ENCODE measurements around the gene ZBP1.
A peak's percentile ranks its signal among the peaks of the same experiment; 100 is the strongest.

ZBP1 gene

GRCh38 chr20:57616143-57616951, 3.9 kb downstream of the ZBP1 start:
- no peak for DNase-seq

DNA sequence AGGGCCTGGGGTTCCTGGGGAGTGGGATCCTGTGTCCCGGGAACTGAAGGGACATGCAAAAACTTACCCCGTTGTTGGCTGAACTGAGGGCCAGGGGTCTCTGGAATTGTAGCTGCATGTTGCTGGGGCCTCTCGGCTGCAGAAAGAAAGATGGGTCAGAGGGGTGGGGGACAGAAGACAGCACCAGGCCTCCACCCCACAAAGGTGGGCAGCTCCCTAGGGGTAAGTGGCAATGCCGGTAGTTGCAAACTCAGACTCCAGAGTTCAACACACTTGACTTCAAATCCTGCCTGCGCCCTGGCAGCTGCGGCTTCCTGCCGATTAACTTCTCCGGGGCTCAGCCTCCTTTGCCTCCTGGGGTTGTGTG, 4.8 kb downstream of the ZBP1 start:
- no peak for DNase-seq

DNA sequence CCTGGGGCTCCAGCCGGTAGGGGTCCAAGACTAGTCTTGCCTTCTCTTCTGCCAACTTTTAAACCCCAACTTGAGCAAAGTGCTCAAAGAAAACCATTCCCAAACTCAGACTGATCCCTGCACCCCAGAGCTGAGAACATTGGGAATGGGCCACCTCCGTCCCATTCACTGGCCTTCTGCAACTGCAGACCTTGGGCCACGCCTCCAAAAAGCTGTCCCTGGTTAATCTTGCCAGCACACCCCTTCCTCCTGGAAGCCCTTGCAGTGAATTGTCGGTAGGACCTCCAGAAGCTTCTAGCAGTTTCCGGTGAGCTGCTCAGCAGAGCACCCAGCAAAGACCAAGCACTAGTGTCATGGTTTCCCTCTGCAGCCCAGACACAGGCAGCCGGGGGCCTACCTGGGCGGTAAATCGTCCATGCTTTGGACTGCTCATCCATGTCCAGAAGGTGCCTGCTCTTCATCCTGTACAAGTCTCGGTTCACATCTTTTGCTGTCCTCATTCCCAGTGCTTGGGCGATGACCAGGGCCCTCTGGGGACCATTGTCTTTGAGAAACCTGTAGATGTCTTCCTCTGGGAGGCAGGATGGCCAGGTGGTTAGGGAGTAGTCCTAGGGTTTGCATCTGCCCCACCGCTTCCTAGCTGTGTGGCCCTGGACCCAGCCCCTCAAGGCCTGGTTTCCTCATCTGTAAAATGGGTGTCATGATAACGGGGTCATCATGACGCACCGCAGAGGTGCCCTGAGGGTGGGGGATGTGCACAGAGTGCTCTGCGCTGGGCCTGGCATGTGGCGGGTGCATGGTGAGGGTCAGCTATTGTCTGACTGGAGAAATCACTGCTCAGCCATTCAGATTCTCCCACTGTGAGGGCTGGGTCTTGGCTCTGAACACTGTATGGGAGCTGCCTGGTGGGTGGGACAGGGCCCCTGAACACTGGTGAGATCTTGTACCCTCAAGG, 5.5 kb downstream of the ZBP1 start:
- DNase-seq = no peak

- no peak for DNase-seq
Measured at GRCh38 chr20:57613481-57613921, 6.7 kb downstream of the ZBP1 start.

DNA sequence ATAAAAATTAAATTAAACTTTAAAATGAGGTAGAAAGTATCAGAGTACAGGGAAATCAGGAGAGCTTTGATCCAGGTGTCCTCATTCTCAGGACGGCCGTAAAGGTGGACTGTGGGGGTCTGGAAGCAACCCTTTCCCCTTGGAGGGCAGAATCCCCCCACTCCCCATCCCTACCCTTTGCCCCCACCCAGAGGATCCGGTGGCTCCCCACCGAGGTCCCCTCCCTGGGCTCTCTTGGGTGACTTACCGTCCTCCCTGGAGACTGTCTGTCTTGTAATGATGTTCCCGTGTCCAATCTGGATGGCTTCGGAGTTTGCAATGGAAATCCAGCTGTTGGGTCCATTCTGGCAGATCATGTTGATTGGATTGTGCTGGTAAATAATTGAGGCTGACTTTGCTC, 7.3 kb downstream of the ZBP1 start:
- DNase-seq = no peak

DNA sequence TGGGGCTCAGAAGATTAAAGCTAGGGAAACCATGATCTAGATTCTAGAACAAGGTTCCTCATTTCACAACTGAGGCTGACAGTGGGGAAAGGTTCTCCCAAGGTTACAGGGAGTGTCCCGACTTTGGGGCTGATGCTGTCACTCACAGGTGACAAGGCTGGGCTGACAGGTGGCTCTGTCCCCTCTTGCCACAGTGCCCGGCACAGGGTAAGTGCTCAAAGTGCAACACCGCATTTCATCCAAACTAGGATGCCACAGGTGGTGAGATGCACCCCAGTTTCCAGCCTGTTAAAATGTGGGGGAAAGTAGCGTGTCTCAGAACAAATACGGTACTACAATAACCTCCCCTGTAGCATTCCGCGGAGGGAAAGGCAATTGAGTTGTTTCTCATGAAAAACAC, 7.8 kb downstream of the ZBP1 start:
- DNase-seq = no peak

DNA sequence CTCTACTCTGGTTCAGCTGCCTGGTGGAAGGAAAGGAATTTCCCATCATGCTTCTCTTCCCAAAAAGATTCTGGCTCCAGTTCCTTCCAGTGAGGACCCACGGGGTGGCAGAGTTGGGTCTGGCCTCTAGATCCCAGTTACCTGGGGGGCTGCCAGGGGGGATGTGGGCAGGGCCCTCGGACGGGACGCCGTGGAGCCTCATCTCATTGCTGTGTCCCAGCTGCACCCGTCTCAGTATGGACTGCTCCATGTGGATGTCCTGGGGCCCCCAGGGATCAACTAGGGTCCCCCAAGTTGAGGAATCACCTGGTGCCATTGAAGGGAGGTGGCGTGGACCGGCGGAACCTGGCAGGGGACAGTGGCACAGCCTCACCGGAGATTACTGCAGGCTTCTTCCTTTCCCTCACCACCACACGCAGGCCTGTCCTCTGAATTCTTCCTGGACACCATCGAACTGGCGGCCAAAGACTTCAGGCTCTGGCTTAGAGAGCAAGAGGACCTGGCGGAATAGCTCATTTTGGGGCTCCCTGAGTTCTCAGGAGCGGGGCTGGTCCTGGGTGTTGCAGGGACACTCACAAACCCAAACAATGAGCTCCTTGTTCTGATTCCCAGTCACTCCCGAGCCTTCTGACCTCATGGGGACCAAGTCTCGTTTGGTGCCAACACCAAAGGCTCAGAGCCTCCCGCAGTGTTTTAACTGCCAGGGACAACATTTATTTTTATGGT, 8.5 kb downstream of the ZBP1 start:
- no peak for DNase-seq

DNA sequence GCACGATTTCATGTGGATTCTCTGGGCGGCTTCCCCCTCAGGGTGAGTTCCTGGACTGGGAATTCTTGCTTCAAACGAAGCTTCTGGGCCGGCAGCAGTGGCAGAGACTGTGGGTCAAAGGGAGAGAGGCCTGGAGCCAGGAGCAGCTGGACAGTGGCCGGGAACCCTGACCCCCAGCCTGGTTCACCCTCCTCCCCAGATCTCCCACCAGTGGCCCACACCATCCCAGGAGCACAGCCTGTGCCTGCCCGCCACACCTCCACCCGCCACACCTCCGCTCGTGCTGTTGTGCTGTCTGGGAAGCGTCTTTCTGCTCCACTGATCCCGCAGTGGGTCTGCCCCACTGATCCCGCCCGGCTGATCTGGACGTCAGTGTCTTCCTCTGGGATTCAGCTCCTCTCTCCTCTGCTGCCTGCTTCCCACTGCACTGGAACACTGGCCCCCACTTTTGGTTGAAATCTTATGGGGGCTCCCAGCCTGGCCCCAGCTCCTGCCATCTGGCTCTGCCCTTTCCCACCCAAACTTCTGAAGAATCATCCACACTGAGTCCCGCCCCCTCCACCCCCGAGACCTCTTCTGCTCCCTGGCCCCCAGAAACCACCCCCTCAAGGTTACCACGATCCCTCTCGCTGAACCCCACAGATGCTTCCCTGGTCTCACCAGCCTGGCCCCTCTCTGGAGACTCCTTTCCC, 9.8 kb downstream of the ZBP1 start:
- no peak for DNase-seq

DNA sequence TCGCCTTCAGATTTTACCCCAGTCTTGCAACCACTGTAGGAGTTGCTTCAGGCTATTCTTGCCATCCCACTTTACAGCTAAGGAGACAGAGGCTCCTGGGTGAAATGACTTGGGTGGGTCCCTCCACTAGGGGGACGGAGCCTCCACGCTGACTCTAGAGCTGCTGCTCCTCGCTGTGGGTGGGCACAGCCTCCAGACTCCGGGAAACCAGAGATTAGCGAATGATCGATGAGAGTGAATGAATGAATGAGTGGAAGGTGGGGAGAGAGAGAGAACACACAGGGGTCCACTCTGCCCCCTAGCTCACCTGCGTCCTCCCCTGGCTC, 10.4 kb downstream of the ZBP1 start:
- no peak for DNase-seq

DNA sequence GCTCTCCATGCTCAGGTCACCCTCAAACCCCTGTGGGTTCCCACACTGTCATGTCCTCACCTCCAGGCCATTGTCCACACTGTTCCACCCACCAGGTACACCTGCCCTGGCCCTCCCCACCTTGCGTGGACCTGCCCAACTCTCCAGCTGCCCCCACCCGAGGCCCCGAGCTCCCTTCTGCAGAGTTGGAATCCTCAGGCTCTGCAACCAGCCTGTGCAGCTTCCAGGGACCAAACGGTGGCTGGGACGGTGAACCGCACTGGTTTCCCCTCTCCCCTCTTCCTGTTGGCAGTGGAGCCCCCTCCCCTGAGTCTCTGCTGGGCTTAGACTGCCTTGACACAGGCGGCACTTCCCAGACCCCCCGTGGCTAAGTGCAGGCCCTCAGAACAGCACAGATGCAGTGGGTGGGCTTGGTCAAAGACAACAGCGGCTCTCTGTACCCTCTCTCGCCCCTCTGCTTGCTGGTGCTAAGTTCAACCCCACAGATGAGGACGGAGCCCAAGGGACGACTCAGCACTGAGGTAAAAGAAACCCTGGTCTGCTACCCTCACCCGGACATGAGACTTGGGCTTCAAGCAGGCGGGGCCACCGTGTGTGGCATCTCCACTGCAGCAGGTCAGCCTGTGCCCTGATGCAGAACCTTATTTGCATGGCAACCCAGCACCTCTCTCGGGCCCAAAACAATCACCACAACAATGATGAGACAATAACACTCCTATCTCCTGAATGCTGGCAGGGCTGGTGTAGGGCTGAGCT, 11.0 kb downstream of the ZBP1 start:
- DNase-seq = no peak

DNA sequence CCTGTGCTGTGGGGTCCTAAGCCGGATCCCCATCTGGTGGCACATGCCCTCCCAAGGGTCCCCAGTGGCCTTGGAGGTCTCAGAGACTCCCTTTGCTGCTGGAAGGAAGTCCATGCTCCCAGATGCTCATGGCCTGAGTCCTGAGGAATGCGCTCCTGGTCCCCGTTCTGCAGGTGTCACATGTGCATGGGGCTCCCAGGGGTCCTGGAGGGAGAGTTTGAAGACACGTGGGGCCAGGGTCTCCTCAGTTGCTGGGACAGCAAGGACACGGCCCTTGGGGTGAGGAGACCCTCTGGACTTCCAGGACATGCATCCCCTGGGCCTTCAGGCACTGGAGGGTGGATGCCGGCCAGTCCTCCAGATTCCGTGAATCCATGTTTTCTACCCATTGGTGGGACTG, 11.7 kb downstream of the ZBP1 start:
- no peak for DNase-seq

DNA sequence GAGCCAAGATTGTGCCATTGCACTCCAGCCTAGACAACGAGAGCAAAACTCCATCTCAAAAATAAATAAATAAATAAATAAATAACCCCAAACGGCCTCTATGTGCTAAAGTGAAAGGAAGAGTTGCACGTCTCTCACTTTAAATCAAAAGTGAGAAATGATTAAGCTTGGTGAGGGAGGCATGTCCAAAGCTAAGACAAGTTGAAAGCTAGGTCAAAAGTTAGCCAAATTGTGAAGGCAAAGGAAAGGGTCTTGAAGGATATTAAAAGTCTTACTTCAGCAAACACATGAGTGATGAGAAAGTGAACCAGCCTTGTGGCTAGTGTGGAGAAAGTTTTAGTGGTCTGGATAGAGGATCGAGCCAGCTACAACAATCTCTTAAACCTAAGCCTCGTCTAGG, 14.3 kb downstream of the ZBP1 start:
- no peak for DNase-seq

DNA sequence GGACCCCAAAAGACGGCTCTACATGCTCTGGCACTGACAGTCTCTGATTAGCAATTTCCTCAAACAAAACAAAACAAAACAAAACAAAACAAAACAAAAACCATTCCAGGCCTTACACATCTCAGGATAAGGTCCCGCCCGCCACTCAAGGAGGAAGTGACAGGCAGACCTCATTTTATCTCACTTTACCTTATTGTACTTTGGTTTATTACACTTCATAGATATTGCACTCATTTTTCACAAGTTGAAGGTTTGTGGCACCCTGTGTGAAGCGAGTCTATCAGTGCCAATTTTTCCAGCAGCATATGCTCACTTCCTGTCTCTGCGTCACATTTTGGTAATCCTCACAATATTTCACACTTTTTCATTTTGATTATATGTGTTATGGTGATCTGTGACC, 15.2 kb downstream of the ZBP1 start:
- no peak for DNase-seq

DNA sequence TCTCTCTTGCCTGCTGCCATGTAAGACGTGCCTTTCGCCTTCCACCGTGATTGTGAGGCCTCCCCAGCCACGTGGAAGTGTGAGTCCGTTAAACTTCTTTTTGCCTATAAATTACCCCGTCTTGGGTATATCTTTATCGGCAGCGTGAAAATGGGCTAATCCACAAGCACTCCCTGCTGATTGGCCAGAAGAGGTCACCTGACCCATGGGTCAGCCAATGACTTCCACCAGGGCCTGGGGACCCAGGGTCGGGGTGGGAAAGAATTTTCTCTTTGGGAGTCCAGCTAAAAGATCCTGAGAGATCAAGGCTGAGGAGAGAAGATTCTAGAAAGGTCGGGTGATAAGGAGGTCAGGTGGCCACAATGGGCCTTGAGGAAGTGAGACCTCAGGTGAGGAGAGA, 17.1 kb downstream of the ZBP1 start:
- no peak for DNase-seq

DNA sequence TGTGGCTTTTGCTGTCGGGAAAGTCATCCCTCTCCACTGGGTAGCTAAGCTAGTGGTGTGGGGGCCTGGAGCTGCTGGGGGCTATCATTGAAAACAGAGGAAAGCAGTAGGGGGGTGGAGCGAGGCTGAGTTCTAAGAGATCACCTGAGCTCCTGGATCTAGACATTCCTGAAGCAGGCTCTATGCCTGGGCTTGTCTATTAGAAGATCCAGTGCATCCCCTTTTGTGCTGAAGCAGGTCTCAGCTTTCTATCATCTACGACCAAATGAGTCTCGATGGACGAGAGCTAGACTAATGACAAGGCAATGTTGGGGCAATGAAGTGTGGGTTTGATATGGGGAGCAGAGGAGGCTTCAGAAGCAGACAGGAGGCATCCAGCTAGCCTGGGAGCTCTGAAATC, 18.5 kb downstream of the ZBP1 start:
- no peak for DNase-seq

DNA sequence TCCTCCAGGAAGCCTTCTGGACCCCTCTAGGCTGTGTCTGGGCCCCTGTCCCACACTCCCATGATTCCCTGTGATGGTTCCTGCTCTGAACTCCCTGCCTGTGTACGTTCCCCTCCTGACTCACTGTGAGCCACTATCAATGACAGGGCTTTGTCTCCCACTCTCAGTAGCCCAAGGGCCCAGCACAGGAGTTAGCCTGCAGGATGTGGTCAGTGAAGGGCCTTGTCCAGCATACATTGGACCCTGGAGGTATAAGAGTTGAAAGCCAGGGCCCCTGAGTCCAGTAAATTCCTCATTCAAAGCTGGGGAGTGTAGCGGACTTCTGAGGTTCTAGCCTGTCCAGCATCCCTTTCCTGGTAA, 19.0 kb downstream of the ZBP1 start:
- no peak for DNase-seq

GRCh38 chr20:57600320-57601210, 19.7 kb downstream of the ZBP1 start:
- DNase-seq = no peak

DNA sequence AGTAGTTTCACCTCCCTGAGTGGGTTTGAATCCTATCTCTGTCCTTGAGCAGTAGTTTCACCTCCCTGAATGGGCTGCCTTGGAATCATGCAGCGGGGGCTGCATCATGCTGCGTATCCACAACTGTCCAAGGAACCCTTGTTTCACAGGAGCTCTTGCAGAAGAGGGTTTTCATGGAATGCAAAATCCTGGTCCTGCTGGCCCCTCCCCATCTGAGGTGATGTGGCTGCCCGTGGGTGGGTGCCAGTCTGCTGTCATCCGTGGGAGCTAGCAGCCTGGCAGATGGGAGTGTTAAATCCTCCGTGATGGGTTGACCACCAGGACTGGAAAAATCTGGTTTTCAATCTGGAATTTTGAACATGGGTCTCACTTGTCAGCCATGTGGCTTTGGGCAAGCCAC, 21.7 kb downstream of the ZBP1 start:
- no peak for DNase-seq

GRCh38 chr20:57598060-57598459, 22.2 kb downstream of the ZBP1 start:
- no peak for DNase-seq

DNA sequence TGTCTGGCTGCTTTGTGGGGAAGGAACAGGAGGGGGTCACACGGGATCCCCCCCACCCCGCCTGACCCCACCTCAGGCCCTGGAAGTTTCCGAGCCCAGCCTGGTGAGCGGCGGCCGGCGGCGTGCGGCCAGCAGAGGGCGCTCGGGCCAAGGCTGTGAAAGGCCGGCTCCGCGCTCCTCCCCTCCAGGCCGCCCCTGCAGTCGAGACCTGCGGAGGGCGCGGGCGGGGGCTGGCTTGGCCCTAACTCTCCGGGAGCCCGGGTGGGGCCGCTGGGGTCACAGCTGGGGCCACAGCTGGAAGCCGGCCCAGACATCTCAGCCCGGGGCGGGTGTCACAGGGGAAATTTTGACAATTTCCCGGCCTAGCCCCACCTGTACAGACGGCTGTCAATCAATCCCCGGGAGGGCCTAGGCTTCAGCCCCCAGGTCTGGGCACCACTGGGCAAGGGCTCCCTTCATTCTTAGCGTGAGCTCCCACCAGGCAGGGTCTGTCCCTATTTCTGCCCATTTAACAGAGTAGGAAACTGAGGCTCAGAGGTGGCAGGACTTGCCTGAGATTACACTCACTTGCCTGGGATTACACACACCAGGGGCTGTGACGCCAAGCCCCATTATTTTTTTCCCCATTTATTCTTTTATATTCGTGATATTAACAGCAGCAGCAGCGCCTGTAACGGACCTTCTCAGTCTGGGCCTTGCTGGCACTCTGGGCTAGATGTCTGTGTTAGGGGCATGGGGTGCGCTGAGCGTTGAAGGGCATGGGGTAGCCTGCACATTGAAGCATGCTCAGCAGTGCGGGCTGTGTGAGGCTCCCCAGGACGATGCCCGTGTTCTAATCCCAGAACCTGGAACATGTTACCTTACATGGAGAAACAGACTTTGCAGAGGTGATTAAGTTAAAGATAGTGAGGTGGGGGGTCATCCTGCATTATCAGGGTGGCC, 23.0 kb downstream of the ZBP1 start:
- DNase-seq = peak; percentile 5 to 64

All from NCI-H446 (cell line).